Caco-2 (cell line): ENCODE measurements around the gene LRRC42. TPM values are rescaled to one million over a fixed set of nuclear protein-coding genes. Genes with fewer than 3 reads are reported as not detected.

ENCODE experiments used
- BruUV-seq: library from RNA; stranded (reverse); fragments of 400-500 nt; replicated peaks from 2 replicates; lab custom pipeline; 2021; lab: Mats Ljungman, UMichigan
- CTCF ChIA-PET: fragments of 300-600 bp; sonication (Branson Sonifier 250); formaldehyde crosslinking; loops from one replicate; lab custom pipeline; 2022; ENCODE audit warnings: antibody characterized with exemption; lab: Charles Lee
- POLR2A ChIA-PET: fragments of 300-600 bp; sonication (Branson Sonifier 250); formaldehyde crosslinking; loops from one replicate; lab custom pipeline; 2022; ENCODE audit warnings: antibody characterized with exemption; lab: Charles Lee
- DNase-seq, 2 experiments: peaks; one replicate each; pipeline versions ENCODE4 v3.0.0 to v3.0.0-alpha.2; 2020 to 2022
- H3K27me3 ChIP-seq: replicated peaks from 2 replicates; pipeline ENCODE4 v1.6.0; 2011; ENCODE audit warnings: low read length; ENCODE audit not compliant: control insufficient read depth, insufficient read depth
- H3K36me3 ChIP-seq: 2 replicates; pipeline ENCODE4 v1.5.1; 2011; ENCODE audit warnings: low read length; ENCODE audit not compliant: control insufficient read depth, insufficient read depth
- H3K4me1 ChIP-seq: fragments of 250-450 bp; sonication (Bioruptor Pico); 2 replicates; pipeline ENCODE4 v1.5.1; 2020; ENCODE audit warnings: mild to moderate bottlenecking
- H3K4me3 ChIP-seq: 2 replicates; pipeline ENCODE4 v1.5.1; 2011; ENCODE audit warnings: low read depth, mild to moderate bottlenecking, control low read depth, low read length
- H3K9me3 ChIP-seq: fragments of 250-450 bp; sonication (Bioruptor Pico); 2 replicates; pipeline ENCODE4 v1.5.1; 2020; ENCODE audit warnings: mild to moderate bottlenecking, moderate library complexity
- H3K27ac Mint-ChIP-seq: one replicate; pipeline ENCODE4 v1.8.0; 2022; ENCODE audit warnings: mixed read lengths; ENCODE audit not compliant: unreplicated experiment
- H3K27me3 Mint-ChIP-seq: one replicate; pipeline ENCODE4 v1.8.0; 2022; ENCODE audit warnings: mixed read lengths; ENCODE audit not compliant: insufficient read depth, unreplicated experiment
- H3K36me3 Mint-ChIP-seq: one replicate; pipeline ENCODE4 v1.8.0; 2022; ENCODE audit warnings: mild to moderate bottlenecking, mixed read lengths; ENCODE audit not compliant: insufficient read depth, unreplicated experiment
- H3K4me1 Mint-ChIP-seq: one replicate; pipeline ENCODE4 v1.8.0; 2022; ENCODE audit warnings: low read depth, mixed read lengths; ENCODE audit not compliant: unreplicated experiment
- H3K4me3 Mint-ChIP-seq: one replicate; pipeline ENCODE4 v1.8.0; 2022; ENCODE audit warnings: mild to moderate bottlenecking, moderate library complexity, mixed read lengths; ENCODE audit not compliant: unreplicated experiment
- H3K9me3 Mint-ChIP-seq: one replicate; pipeline ENCODE4 v1.8.0; 2022; ENCODE audit warnings: mixed read lengths; ENCODE audit not compliant: unreplicated experiment
- intact Hi-C: fragments of 100-400 bp; cut with micrococcal nuclease; formaldehyde crosslinking; loops from one replicate; pipeline ENCODE4 v1.10.0; 2022; ENCODE audit not compliant: unreplicated experiment
- total RNA-seq: library from RNA; stranded (reverse); gene quantifications from 2 replicates; pipeline ENCODE4 v1.2.3, GENCODE V29; 2022
- TF ChIP-seq, protein P1 (sequence below), 2 experiments: fragments of 200-600 bp in 1 of 2; IDR thresholded peaks; 1 replicate in 1 of 2; 2 replicates in 1 of 2; pipeline versions ENCODE4 v1.5.1 to v1.8.0; 2011 to 2022; ENCODE audit warnings: antibody characterized with exemption in 1 of 2, control low read depth in 1 of 2, inconsistent platforms in 1 of 2, low read depth in 1 of 2, low read length in 1 of 2, mild to moderate bottlenecking in 1 of 2, moderate library complexity in 1 of 2; ENCODE audit not compliant: insufficient read depth in 1 of 2, severe bottlenecking in 1 of 2, unreplicated experiment in 1 of 2

Gene LRRC42
- total RNA-seq, 1 experiment from 2014 or later, result 38.9 TPM

DNA sequence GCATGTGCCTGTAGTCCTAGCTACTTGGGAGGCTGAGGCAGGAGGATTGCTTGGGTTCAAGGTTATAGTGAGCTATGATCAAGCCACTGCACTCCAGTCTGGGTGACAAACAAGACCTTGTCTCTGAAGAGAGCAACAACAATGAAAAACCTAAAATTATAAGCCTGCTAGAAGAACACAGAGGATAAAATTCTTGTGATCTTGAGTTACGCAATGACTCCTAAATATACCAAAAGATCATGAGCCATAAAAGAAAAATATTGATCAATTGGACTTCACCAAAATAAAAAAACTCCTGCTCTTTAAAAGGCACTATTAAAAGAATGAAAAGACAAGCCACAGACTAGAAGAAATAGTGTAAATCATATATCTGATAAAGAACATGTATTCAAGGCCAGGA, 49.5 kb downstream of the LRRC42 start:
- no peaks in the 10 kb centered on the region for H3K9me3 ChIP-seq
- no peaks in the 10 kb centered on the region for H3K4me1 Mint-ChIP-seq
- no peak overlapping the region for H3K4me3 Mint-ChIP-seq
- TF ChIP-seq, protein P1, sequence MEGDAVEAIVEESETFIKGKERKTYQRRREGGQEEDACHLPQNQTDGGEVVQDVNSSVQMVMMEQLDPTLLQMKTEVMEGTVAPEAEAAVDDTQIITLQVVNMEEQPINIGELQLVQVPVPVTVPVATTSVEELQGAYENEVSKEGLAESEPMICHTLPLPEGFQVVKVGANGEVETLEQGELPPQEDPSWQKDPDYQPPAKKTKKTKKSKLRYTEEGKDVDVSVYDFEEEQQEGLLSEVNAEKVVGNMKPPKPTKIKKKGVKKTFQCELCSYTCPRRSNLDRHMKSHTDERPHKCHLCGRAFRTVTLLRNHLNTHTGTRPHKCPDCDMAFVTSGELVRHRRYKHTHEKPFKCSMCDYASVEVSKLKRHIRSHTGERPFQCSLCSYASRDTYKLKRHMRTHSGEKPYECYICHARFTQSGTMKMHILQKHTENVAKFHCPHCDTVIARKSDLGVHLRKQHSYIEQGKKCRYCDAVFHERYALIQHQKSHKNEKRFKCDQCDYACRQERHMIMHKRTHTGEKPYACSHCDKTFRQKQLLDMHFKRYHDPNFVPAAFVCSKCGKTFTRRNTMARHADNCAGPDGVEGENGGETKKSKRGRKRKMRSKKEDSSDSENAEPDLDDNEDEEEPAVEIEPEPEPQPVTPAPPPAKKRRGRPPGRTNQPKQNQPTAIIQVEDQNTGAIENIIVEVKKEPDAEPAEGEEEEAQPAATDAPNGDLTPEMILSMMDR (IDR thresholded peaks at IDR 0.05; ENCODE audit: insufficient read depth in 1 of 2, low read depth in 1 of 2, low read length in 1 of 2, severe bottlenecking in 1 of 2, unreplicated experiment in 1 of 2), result no peak
- POLR2A ChIA-PET, result no interaction called here
- no peaks in the 10 kb centered on the region for H3K36me3 Mint-ChIP-seq
- H3K27ac Mint-ChIP-seq, result no peak overlapping the region
- H3K4me3 ChIP-seq, result no peak overlapping the region
- H3K36me3 ChIP-seq, result no peaks in the 10 kb centered on the region
- intact Hi-C loops, result no loop called here
- no peaks in the 10 kb centered on the region for H3K4me1 ChIP-seq
- no peaks in the 10 kb centered on the region for H3K27me3 ChIP-seq
- BruUV-seq, result no TSS peak
- CTCF ChIA-PET, result no interaction called here
- H3K27me3 Mint-ChIP-seq, result no peaks in the 10 kb centered on the region
- H3K9me3 Mint-ChIP-seq, result no peaks in the 10 kb centered on the region
- DNase-seq, result no peak

DNA sequence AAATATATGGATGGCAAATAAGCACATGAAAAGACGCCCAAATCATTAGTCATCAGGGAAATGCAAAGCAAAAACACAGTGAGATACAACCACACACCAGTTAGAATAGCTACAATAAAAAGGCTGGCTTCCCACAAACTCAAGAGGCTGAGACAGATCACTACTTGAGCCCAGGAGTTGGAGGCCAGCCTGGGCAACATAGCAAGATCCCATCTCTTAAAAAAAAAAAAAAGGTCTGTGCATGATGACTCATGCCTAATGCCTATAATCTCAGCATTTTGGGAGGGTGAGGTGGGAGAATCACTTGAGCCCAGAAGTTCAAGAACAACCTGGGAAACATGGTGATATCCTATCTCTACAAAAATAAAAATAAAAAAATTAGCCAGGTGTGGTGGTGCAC, 52.1 kb downstream of the LRRC42 start:
- TF ChIP-seq, protein P1 (IDR thresholded peaks at IDR 0.05; ENCODE audit: insufficient read depth in 1 of 2, low read depth in 1 of 2, low read length in 1 of 2, severe bottlenecking in 1 of 2, unreplicated experiment in 1 of 2), result no peak
- H3K36me3 Mint-ChIP-seq, result peaks cover 5% of the 10 kb centered on the region
- H3K4me3 Mint-ChIP-seq, result no peak overlapping the region
- H3K9me3 ChIP-seq, result no peaks in the 10 kb centered on the region
- no peaks in the 10 kb centered on the region for H3K27me3 Mint-ChIP-seq
- H3K4me1 Mint-ChIP-seq, result no peaks in the 10 kb centered on the region
- no peaks in the 10 kb centered on the region for H3K9me3 Mint-ChIP-seq
- no peak for DNase-seq
- no peak overlapping the region for H3K27ac Mint-ChIP-seq
- intact Hi-C loops, result no loop called here
- H3K4me1 ChIP-seq, result no peaks in the 10 kb centered on the region
- no peaks in the 10 kb centered on the region for H3K36me3 ChIP-seq
- ChIA-PET CTCF (interaction anchor here (0.5 kb wide), 1 partner anchor 139 kb away, joined by 3 read pairs; no protein-coding TSS in a partner anchor), POLR2A (no interaction called here)
- no peak overlapping the region for H3K4me3 ChIP-seq
- no TSS peak for BruUV-seq
- H3K27me3 ChIP-seq, result no peaks in the 10 kb centered on the region

DNA sequence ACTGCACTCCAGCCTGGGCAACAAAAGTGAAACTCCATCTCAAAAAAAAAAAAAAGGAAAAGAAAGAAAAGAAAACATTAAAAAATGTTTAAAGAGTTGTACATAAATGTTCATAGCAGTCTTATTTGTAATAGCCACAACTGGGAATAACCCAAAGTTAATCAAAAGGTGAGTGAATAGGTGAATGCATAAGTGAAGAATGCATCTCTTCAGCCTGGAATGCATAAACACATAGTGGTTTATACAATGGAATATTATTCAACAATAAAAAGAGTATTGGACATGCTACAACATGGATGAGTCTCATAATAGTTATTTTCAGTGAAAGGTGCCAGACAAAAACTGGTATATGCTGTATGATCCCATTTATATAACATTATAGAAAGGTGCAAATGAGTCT, 53.8 kb downstream of the LRRC42 start:
- Mint-ChIP-seq H3K4me3 (no peak overlapping the region), H3K27ac (no peak overlapping the region), H3K27me3 (no peaks in the 10 kb centered on the region), H3K4me1 (no peaks in the 10 kb centered on the region), H3K9me3 (no peaks in the 10 kb centered on the region), H3K36me3 (peaks cover 5% of the 10 kb centered on the region)
- ChIA-PET CTCF (no interaction called here), POLR2A (no interaction called here)
- H3K27me3 ChIP-seq, result no peaks in the 10 kb centered on the region
- H3K36me3 ChIP-seq, result no peaks in the 10 kb centered on the region
- H3K4me3 ChIP-seq, result no peak overlapping the region
- no peaks in the 10 kb centered on the region for H3K9me3 ChIP-seq
- intact Hi-C loops, result no loop called here
- TF ChIP-seq, protein P1 (IDR thresholded peaks at IDR 0.05; ENCODE audit: insufficient read depth in 1 of 2, low read depth in 1 of 2, low read length in 1 of 2, severe bottlenecking in 1 of 2, unreplicated experiment in 1 of 2), result no peak
- DNase-seq, result no peak
- no TSS peak for BruUV-seq
- no peaks in the 10 kb centered on the region for H3K4me1 ChIP-seq
